K562 (cell line): ENCODE measurements around the gene GRWD1. TPM values are rescaled to one million over a fixed set of nuclear protein-coding genes. Genes with fewer than 3 reads are reported as not detected.

ENCODE experiments used
- ATF1 ChIP-seq, 2 experiments: fragments of 450-650 bp in 1 of 2; IDR thresholded peaks; 2 replicates each; pipeline ENCODE4 v1.6.1; 2016; ENCODE audit warnings: missing compliant biosample characterization in 1 of 2, missing genetic modification characterization in 1 of 2
- BCL6 ChIP-seq: fragments of 250-450 bp; sonication (Bioruptor Pico); IDR thresholded peaks from 2 replicates; pipeline ENCODE4 v1.4.0; 2020
- FIP1L1 ChIP-seq: fragments of 200-400 bp; formaldehyde crosslinking; IDR thresholded peaks from 2 replicates; pipeline ENCODE4 v1.6.1; 2018; ENCODE audit warnings: mild to moderate bottlenecking, low read depth, low read length; ENCODE audit not compliant: poor library complexity, severe bottlenecking
- ILF3 ChIP-seq: fragments of 450-650 bp; IDR thresholded peaks from 2 replicates; pipeline ENCODE4 v1.6.1; 2018; ENCODE audit warnings: antibody characterized with exemption, mild to moderate bottlenecking, moderate library complexity, borderline replicate concordance
- LEF1 ChIP-seq: fragments of 450-650 bp; IDR thresholded peaks from 2 replicates; pipeline ENCODE4 v1.6.1; 2016; ENCODE audit warnings: mild to moderate bottlenecking
- MXD1 ChIP-seq: fragments of 250-450 bp; sonication (Bioruptor Pico); IDR thresholded peaks from 2 replicates; pipeline ENCODE4 v1.8.0; 2021; ENCODE audit warnings: borderline replicate concordance, mild to moderate bottlenecking, moderate library complexity; ENCODE audit not compliant: poor library complexity, severe bottlenecking
- NR2C2 ChIP-seq, 2 experiments: fragments of 200-800 bp in 1 of 2; sonication (Bioruptor generic) in 1 of 2; sonication (generic) in 1 of 2; formaldehyde crosslinking in 1 of 2; IDR thresholded peaks; 2 replicates each; pipeline versions ENCODE4 v1.6.1 to v1.8.0; 2016 to 2022; ENCODE audit warnings: mild to moderate bottlenecking in 1 of 2, missing compliant biosample characterization in 1 of 2, missing genetic modification characterization in 1 of 2, missing genetic modification reagents in 1 of 2
- NRF1 ChIP-seq, 2 experiments: fragments of 450-650 bp; IDR thresholded peaks in 1 of 2; conservative IDR thresholded peaks in 1 of 2; 2 replicates each; pipeline ENCODE4 v1.6.1; 2014; ENCODE audit warnings: mild to moderate bottlenecking in 2 of 2
- POLR2AphosphoS5 ChIP-seq: IDR thresholded peaks from 2 replicates; pipeline ENCODE4 v1.6.1; 2011; ENCODE audit warnings: mild to moderate bottlenecking, low read depth, low read length, moderate library complexity; ENCODE audit not compliant: control insufficient read depth, insufficient read depth
- POLR2G ChIP-seq: fragments of 200-400 bp; formaldehyde crosslinking; IDR thresholded peaks from 2 replicates; pipeline ENCODE4 v1.6.1; 2017; ENCODE audit warnings: low read depth, mild to moderate bottlenecking, antibody characterized with exemption, low read length, moderate library complexity
- RBFOX2 ChIP-seq: fragments of 200-400 bp; formaldehyde crosslinking; IDR thresholded peaks from 2 replicates; pipeline ENCODE4 v1.6.1; 2017; ENCODE audit warnings: low read depth, mild to moderate bottlenecking, low read length, moderate library complexity
- SFPQ ChIP-seq: fragments of 200-400 bp; formaldehyde crosslinking; IDR thresholded peaks from 2 replicates; pipeline ENCODE4 v1.6.1; 2017; ENCODE audit warnings: mild to moderate bottlenecking, low read depth, low read length, moderate library complexity
- SIN3A ChIP-seq, 2 experiments: fragments of 150-350 bp in 1 of 2; IDR thresholded peaks; 2 replicates each; pipeline ENCODE4 v1.6.1; 2011 to 2016; ENCODE audit warnings: borderline replicate concordance in 2 of 2, low read depth in 2 of 2, low read length in 2 of 2, mild to moderate bottlenecking in 2 of 2, moderate library complexity in 2 of 2; ENCODE audit not compliant: control insufficient read depth in 1 of 2
- SMAD4 ChIP-seq: fragments of 250-450 bp; sonication (Bioruptor Pico); conservative IDR thresholded peaks from 2 replicates; pipeline ENCODE4 v1.8.0; 2021; ENCODE audit warnings: inconsistent platforms, mild to moderate bottlenecking, moderate library complexity
- ZBTB8A ChIP-seq: fragments of 450-650 bp; IDR thresholded peaks from 2 replicates; pipeline ENCODE4 v1.6.1; 2018; ENCODE audit warnings: mild to moderate bottlenecking, moderate library complexity; ENCODE audit not compliant: partially characterized antibody
- ZC3H4 ChIP-seq: sonication (generic); formaldehyde crosslinking; IDR thresholded peaks from 2 replicates; pipeline ENCODE4 v1.9.0; 2021; ENCODE audit warnings: missing genetic modification reagents, borderline replicate concordance
- ZNF174 ChIP-seq: fragments of 250-450 bp; sonication (Bioruptor Pico); IDR thresholded peaks from 2 replicates; pipeline ENCODE4 v1.4.0; 2020; ENCODE audit warnings: mild to moderate bottlenecking
- ZNF75A ChIP-seq: fragments of 450-650 bp; formaldehyde crosslinking; IDR thresholded peaks from 2 replicates; pipeline ENCODE4 v1.4.0; 2020; ENCODE audit warnings: mild to moderate bottlenecking
- polyA plus RNA-seq, 8 experiments: library from polyadenylated mRNA; depleted of rRNA in 4 of 8; stranded (reverse) in 5 of 8; unstranded in 3 of 8; fragments of >200 nt; fragmentation: Nextera tagmentation in 2 of 8; fragmentation: Illumina TruSeq in 1 of 8; extraction: Ambion mirVana in 2 of 8; extraction: Trizol in 1 of 8; gene quantifications; 2 replicates each; pipeline versions ENCODE4 v1.2.1 to v1.2.3, GENCODE V29; 2011 to 2014; ENCODE audit warnings: inconsistent platforms in 1 of 8, missing spikeins in 1 of 8
- total RNA-seq, 7 experiments: library from RNA; depleted of rRNA in 6 of 7; stranded (reverse); fragments of >200 nt in 6 of 7; fragmentation: Illumina TruSeq in 2 of 7; extraction: Trizol in 2 of 7; gene quantifications; 2 replicates each; pipeline versions ENCODE4 v1.2.1 to v1.2.3, GENCODE V29; 2011 to 2021; ENCODE audit warnings: low replicate concordance in 1 of 7
- TF ChIP-seq, protein P1 (sequence below), 3 experiments: IDR thresholded peaks in 2 of 3; conservative IDR thresholded peaks in 1 of 3; 2 replicates each; pipeline ENCODE4 v1.5.1; 2011 to 2012; ENCODE audit warnings: low read length in 3 of 3, mild to moderate bottlenecking in 3 of 3, control low read depth in 2 of 3, improper control_type of control experiment in 1 of 3, inconsistent platforms in 1 of 3, low read depth in 1 of 3, mixed read lengths in 1 of 3, moderate library complexity in 1 of 3; ENCODE audit not compliant: insufficient read depth in 2 of 3
- TF ChIP-seq, protein P2 (sequence below): fragments of 250-450 bp; sonication (Bioruptor Pico); IDR thresholded peaks from 2 replicates; pipeline ENCODE4 v1.4.0; 2020; ENCODE audit warnings: mild to moderate bottlenecking, moderate library complexity

Gene GRWD1
- total and polyA plus RNA-seq, 9 of the 15 experiments (the other 6 are each of a cell fraction or from before 2014, with no cell fraction given) = 1.5 to 87.2 (median 24.5) TPM

DNA sequence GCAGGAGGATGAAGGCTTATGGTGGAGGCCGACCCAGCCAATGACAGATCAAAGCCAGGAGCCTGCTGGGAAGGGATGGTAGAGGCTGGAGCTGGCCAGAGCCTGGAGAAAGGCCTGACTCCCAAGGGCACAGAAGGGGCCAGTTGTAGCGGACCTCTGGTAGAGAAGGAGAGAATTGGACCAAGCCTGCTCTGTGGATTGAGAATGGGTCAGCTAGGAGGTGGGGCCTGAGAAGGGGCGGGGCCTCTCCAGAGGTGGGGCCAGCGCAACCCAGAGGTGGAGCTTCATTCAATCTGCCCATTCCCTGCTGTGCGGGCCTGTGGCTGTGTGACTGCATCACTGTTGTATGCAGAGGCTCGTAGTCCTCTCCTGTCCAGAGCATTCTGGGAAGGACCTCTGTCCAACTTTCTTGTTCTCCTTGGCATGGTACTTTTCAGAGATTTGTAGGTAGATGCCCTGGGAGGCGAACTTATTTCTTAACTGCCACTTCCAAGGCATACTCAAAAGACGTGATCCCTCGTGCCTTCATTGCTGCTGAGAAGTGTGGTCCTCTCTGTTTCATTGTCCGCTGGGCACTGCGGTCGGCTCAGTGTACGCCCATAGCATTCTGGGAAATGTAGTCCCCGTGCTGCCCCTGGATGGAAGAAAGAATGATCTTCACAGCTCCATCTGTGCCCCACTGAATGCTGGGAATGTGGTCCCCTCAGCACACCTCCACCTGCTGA lies 45.6 kb upstream of the GRWD1 start (continued):
- TF ChIP-seq MXD1 (CRISPR knock-in tag) (no peak), SMAD4 (CRISPR knock-in tag) (no peak), ZC3H4 (no peak), SIN3A (IDR thresholded peaks at IDR 0.05; ENCODE audit: borderline replicate concordance in 2 of 2, control insufficient read depth in 1 of 2, low read depth in 2 of 2, low read length in 2 of 2) (0 out of 4 replicates have a peak, but pooled peaks of 1 of the 2 experiments have one; percentile 0), BCL6 (no peak), ILF3 (no peak), FIP1L1 (no peak), ZNF174 (CRISPR knock-in tag) (no peak), ATF1 (CRISPR knock-in tag; IDR thresholded peaks at IDR 0.05) (no peak), ATF1 (tag; IDR thresholded peaks at IDR 0.05) (peak; percentile 55; the same call in 1 of the 2 replicates), POLR2G (peak; percentile 47; the same call in 1 of the 2 replicates), LEF1 (no peak), SFPQ (no peak), POLR2AphosphoS5 (peak; percentile 41; the same call in 1 of the 2 replicates), RBFOX2 (peak; percentile 45), NR2C2 (CRISPR knock-in tag; IDR thresholded peaks at IDR 0.05) (no peak), NR2C2 (tag; IDR thresholded peaks at IDR 0.05) (no peak), ZNF75A (CRISPR knock-in tag) (no peak), NRF1 (conservative IDR thresholded peaks at IDR 0.05 in 1 of 2, IDR thresholded peaks at IDR 0.05 in 1 of 2) (peak; percentile 81 to 83), ZBTB8A (no peak)
- TF ChIP-seq, protein P1, sequence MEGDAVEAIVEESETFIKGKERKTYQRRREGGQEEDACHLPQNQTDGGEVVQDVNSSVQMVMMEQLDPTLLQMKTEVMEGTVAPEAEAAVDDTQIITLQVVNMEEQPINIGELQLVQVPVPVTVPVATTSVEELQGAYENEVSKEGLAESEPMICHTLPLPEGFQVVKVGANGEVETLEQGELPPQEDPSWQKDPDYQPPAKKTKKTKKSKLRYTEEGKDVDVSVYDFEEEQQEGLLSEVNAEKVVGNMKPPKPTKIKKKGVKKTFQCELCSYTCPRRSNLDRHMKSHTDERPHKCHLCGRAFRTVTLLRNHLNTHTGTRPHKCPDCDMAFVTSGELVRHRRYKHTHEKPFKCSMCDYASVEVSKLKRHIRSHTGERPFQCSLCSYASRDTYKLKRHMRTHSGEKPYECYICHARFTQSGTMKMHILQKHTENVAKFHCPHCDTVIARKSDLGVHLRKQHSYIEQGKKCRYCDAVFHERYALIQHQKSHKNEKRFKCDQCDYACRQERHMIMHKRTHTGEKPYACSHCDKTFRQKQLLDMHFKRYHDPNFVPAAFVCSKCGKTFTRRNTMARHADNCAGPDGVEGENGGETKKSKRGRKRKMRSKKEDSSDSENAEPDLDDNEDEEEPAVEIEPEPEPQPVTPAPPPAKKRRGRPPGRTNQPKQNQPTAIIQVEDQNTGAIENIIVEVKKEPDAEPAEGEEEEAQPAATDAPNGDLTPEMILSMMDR (IDR thresholded peaks at IDR 0.05 in 2 of 3, conservative IDR thresholded peaks at IDR 0.05 in 1 of 3; ENCODE audit: insufficient read depth in 2 of 3, low read depth in 1 of 3, low read length in 3 of 3) = no peak
- TF ChIP-seq, protein P2, sequence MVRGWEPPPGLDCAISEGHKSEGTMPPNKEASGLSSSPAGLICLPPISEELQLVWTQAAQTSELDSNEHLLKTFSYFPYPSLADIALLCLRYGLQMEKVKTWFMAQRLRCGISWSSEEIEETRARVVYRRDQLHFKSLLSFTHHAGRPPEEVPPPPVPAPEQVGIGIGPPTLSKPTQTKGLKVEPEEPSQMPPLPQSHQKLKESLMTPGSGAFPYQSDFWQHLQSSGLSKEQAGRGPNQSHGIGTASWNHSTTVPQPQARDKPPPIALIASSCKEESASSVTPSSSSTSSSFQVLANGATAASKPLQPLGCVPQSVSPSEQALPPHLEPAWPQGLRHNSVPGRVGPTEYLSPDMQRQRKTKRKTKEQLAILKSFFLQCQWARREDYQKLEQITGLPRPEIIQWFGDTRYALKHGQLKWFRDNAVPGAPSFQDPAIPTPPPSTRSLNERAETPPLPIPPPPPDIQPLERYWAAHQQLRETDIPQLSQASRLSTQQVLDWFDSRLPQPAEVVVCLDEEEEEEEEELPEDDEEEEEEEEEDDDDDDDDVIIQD (CRISPR knock-in tag) = no peak
